Activated CD8-positive, alpha-beta memory T cell treated with anti-CD3 and anti-CD28 coated beads, Interleukin-2, amount 50 U/mL, for 24 hours (primary cell): ENCODE measurements around the gene IER2.
"Not testable (repeated sequence)": the region's sequence is repeated elsewhere in the genome, so short reads cannot be mapped to it uniquely, and the experiment has no call there.

Experiments
- DNase-seq: peaks from one replicate; pipeline ENCODE4 v3.0.0-alpha.2; 2020; ENCODE audit errors: extremely low read depth

The IER2 gene

DNA sequence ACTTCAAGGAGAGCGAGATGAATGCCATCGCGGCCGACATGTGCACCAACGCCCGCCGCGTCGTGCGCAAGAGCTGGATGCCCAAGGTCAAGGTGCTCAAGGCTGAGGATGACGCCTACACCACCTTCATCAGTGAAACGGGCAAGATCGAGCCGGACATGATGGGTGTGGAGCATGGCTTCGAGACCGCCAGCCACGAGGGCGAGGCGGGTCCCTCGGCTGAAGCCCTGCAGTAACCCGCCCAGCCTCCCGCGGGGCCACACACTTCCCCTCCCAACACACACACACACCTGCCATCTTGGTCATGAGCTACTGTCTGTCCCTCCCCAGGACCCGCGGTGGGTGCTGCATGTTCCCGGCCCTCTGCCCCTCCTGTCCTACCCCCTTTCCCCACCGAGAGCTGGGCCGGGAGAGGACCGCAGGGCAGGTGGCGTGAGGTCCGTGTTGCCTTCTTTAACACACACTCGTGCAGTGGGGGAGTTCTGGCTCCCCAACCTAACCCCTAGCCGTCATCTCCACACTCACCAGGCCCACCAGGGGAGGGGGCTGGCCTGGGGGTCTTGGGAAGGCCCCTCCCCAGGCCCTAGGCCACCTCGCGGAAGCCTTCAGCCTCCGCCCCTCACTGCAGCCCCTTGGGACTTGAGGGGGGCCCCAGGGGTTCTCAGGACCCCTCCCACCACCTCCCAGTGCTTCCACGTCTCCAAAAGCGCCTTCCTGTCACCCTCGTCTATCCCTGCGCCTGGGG is 11.9 kb upstream of the IER2 start:
- DNase-seq = no peak

DNA sequence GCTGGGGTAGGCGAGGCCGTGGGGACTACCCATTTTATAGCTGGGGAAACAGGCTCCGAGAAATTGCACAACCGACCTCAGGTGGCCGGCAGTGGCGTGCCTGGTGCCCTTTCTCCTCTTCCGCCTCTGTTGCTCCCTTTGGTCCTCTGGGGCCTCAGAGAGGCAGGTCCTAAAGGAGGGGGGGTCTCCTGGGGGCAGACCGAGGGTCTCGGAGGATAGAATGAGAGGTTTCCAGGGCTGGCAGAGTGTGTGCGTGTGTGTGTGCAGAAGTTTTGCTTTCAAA is 11.4 kb upstream of the IER2 start:
- no peak for DNase-seq

DNA sequence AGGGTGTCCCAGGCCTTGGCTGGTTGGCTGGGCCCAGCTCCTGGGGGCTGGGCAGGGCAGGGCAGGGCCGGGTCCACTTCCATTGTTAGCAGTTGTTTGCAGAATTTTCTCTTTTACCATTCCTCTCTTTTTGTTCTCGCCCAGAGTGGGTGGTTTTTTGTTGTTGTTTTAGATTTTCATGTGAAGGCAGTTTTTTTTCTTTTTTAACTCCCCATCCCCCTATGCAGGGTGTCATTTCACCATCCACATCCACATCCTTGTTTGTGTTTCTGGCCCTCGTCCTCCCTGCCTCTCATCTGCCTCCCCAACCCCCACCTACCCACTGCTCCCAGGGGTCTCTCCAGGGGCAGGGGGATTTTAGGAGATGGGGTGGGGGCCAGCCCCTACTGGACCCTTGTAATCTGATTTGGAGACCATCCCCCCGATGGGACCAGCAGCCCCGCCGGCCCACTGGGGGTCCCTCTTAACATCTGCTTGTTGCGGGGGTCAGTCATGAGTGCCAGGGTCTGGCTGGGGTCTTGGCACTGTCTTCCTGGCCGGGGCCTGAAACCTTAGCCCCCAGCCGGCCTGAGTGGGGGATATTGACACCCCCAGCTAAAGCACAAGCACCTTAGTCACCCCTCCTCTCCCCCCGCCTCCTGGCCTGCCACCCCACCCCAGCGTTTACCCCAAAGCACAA is 10.4 kb upstream of the IER2 start:
- DNase-seq = no peak

DNA sequence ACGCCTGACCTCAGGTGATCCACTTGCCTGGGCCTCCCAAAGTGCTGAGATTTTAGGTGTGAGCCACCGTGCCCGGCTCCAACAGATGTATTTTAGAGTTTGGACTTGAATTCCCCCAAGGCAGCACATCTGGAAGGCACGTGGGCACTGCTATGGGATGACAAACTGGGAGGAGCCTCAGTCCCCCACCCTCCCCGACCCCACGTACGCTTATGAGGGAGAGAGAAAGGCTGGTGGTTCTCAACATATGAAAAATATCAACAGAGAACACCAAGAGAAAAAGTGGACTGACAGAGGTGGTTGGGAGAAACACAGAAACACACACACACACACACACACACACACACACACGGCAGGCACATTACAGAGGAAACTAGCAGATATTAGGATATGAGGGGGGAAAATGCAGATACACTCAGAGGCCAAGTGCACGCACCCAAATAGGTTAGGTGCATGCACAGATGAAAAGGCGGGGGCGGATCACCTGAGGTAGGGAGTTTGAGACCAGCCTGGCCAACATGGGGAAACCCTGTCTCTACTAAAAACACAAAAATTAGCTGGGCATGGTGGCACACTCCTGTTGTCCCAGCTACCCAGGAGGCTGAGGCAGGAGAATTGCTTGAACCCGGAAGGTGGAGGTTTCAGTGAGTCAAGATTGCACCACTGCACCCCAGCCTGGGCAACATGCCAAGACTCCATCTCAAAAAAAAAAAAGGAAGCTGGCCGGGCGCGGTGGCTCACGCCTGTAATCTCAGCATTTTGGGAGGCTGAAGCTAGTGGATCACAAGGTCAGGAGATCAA is 3.2 kb upstream of the IER2 start:
- DNase-seq = no peak

DNA sequence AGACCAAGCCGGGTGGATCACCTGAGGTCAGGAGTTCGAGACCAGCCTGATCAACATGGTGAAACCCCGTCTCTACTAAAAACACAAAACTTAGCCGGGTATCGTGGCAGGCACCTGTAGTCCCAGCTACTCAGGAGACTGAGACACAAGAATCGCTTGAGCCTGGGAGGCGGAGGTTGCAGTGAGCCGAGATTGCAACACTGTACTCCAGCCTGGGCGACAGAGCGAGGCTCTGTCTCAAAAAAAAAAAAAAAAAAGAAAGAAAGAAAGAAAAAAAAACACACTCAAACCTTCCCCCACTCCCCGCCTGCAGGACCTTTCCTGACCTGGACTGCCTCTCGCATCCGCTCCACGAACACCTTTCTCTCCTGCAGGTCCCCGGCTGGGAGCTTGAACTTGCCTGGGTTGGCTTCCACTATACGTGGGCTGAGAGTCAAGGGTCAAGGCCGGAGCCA is 1.0 kb upstream of the IER2 start:
- DNase-seq = not testable (repeated sequence)

DNA sequence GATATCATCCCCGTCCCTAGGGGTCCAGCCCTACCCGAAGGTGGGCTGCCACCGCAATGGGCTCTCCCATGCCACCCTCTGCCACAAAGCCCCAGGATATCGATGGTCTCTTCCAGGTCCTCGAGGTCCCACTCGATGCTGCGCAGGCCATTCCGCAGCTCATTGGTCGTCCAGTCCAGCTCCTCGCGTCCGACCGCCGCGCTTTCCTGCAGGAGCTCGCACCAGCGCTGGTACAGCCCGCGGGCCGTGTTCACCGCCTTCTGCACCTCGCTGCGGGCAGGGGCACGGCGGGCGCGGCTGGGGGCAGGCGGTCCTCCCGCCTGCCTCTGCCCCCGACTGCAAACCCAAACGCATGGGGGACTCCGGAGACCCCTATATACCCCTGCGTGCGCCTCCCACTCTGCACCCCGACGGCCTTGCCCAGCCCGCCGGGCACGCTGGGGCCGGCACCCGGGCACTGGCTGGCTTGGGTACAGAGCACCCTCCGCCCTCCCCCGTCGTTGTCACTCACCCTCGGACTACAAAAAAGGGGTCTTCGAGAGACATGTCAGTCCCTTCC is 504 bp upstream of the IER2 start:
- no peak for DNase-seq

DNA sequence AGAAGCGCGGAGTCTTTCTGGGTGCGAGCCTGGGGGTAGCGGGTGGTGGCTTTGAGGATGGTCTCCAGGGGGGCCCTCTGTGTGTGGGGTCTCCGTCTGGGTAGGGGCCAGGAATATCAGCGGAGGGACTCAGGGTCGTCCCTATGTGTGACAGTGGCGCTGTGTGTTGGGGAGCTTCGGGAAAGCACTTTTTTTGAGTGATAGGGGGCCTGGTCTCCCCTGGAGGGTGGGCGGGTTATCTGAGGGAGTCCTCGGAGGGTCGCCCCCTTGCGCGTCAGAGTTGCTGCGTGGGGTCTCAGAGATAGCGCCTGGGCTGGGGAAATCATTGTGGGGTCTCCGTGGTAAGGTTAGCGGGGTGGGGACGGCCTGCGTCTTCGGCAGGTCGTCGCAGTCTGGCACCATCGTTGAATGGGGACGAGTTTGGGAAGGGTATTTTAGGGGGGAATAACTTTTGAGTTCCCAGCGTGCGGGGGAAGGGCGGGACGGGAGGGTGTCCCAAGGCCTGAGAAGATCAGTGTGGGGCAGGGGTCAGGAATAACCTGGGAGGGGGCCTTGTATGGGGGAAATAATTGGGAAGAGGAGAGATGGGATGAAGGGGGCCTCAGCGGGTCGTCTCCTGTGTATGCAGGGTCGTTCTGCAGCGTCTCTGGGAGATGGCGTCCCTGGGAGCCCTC is 857 bp downstream of the IER2 start:
- no peak for DNase-seq

DNA sequence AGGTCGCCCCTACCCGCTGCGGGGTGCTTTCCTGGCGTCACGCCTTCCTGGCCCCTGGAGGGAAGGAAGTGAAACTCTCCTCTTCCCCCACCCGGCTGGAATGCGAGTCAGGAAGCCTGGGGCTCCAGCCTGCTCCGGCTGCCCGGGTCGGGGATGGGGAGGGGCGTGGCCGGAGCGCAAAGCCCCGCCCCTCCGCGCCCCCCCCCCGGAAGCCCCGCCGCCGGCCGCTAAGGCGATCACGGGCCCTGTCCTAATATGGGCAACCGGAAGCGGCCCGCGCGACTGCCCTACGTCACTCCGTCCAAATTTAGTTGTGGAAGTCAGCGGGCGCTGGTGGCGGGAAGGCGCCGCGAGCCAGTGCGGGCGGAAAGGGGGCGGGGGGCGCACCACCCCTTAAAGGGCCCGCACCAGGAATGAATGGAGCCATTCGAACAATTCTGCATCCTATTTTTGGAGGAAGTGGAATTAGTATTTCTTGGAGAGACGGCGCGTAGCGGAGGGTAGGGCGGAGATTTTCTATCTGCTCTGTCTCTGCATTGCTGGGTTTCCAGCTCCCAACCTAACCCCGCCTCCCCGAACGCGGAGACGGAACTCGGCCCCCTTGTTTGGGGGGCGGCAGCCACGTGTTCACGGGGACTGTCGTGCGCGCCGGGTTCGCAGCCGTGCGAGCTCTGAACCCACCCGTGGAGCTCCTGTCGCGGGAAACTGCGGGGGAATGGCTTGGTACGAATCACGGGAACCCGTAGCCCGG is 1.6 kb downstream of the IER2 start:
- peak; percentile 87 for DNase-seq

DNA sequence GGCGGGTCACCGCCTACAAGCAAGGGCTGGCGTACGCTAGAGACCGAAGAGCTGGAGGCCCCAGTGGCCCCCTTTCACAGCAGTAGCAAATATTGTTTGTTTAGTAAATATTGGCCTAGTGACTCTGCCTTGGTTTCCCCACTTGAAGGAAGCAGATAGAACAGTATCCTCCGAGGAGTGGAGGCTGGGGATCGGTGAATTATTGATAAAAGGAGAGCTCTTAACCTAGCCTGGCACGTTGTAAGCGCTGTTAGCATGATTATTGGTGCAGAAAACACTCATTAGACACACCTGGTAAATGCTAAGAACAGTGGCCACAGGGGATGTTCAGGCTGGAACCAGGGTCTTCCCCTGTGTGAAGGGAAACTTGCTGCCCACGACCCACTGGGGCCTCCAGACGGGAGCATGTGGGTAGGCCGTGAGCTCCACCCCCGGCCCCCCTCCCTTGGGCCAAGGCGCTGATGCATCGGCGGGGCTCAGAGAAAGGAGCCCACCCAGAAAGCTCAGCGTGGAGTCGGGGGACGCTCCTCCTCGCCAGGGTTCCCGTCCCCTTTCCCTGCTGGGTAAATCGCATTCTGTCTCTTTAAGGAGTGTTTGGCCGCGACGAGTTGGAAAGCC is 2.3 kb downstream of the IER2 start:
- DNase-seq = no peak

DNA sequence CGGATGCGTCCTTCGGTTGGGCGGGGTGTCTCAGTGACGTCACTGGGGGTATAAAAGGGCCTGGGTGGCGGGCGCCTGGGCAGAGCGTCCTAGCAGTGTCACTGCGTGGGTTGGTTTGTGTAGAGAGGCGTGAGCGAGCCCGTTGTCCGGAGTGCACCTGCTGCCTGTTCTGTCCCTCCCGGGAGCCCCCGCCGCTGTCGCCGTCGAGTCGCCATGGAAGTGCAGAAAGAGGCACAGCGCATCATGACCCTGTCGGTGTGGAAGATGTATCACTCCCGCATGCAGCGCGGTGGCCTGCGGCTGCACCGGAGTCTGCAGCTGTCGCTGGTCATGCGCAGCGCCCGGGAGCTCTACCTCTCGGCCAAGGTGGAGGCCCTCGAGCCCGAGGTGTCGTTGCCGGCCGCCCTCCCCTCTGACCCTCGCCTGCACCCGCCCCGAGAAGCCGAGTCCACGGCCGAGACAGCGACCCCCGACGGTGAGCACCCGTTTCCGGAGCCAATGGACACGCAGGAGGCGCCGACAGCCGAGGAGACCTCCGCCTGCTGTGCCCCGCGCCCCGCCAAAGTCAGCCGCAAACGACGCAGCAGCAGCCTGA is 2.9 kb downstream of the IER2 start:
- peak; percentile 93 for DNase-seq

DNA sequence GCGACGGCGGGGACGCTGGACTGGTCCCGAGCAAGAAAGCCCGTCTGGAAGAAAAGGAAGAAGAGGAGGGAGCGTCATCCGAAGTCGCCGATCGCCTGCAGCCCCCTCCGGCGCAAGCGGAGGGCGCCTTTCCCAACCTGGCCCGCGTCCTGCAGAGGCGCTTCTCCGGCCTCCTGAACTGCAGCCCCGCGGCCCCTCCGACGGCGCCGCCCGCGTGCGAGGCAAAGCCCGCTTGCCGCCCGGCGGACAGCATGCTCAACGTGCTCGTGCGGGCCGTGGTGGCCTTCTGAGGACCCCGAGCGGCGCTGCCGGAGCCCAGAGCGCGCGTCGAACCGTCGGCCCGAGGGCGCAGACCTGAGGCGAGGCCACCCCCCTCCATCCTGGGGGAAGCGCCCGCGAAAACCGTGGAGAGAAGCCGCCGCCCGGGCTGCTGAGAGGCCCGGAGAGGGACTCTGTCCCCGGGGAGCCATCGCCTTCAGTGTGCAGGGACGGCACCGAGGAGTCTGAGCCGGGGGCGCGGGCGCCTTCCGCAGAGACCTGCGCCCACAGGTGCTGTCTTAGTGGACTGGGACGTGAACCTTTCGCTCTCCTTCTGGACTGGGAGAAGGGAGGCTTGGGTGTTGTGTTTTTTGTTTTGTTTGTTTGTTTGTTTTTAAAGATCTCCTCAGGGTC is 3.5 kb downstream of the IER2 start:
- DNase-seq = no peak

DNA sequence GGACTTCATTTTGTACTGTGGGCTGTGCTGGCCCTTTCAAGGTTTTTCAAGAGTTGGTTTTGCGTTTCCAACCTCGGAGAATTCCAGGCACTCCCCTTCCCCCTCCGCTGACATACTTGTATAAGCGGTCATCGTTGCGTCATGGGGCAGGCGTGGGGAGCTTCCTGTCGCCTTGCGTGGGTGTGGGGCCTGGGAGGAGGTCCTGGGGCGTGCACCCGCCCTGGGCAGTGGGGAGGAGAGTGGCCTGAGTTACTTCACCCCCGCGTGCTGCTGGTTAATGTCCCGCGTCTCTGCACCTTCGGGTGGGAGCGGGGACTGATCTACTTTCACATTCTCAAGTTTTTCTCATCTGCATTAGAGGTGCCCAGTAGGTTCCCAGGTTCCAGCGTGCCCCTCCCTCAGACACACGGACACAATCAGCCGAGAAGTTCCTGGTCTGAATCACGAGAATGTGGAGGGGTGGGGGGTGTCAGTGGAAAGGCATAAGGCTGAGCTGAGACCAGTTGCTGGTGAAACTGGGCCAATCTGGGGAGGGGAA is 4.1 kb downstream of the IER2 start:
- DNase-seq = no peak

DNA sequence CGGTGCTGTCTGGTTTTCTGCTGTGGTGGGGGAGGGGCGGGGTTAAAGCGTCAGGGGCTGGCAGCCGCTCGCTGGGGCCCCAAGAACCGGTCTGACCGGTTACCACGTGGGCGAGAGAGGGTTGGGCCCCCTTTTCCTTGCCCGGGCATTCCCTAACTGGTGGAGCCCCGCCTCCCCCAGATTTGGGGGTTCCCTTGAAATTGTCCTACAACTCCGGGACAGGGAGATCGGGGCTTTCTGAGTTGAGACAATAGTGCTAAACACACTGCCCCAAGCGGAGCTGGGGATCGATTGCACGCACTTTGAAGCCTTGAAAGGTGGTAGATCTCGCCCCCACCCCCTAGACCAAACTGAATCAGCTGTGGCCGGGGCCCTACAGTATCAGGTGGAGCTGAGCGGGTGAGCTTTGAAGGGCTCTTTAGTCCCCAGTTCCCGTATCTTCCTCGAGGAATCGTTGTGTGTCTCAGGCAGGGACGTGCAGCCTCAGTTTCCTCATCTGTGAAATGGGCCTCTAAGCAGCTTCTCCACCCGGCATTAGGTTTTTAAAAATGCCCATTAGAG is 4.8 kb downstream of the IER2 start:
- no peak for DNase-seq

DNA sequence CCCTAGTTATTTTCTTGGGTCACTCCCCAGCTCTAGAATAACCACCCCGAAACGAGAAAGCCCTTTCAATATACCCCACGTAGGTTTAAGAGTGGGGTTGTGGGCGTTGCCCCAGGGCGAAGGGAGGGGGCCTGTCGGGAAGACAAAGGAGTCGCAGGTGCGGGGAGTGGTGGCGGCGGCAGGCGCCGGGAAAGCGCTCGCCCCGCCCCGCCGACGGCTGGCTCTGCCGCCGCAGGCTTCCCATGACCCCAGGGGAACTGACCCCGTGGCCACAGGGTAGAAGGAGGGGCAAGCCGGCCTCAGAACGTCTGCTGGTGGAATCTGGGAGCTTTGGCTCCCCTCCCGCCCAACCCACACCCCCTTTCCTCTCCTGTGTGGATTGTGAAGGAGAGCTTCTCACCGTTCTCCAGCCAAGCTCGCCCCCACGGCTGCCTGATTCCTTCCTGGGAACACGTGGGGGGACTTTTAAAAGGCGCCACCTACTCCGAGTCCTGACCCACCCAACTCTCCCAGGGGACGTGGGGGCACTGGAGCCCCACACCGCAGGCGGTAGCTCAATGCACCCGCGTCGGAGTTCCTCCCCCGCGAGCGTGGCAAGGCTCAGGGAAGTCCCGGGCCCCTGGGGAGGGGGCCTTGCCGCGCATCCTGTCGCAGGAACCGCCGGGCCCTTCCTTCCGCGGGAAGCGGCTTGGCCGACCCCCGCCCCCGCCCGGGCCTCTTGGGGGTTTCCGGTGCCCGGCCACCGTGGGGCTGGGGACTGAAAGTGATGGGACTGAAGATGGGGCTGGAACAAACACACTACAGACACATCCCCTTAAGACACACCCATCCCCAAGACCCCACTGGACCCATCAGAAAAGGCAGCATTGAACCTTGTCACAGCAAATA is 5.5 kb downstream of the IER2 start:
- DNase-seq = no peak

DNA sequence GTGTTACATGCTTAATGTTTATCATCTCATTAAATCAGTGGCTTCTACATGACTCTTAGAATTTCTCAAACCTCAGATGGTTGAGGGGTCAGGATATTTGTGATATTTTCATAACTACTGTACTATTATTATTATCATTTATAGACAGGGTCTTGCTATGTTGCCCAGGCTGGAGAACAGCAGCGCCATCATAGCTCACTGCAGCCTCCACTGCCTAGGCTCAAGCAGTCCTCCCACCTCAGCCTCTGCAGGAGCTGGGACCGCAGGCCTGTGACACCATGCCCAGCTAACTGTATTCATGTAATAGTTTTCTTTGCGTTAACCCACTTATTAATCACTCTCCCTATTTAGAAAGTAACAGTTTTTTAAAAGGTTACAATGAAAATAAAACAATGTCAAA is 9.5 kb downstream of the IER2 start:
- DNase-seq = no peak

DNA sequence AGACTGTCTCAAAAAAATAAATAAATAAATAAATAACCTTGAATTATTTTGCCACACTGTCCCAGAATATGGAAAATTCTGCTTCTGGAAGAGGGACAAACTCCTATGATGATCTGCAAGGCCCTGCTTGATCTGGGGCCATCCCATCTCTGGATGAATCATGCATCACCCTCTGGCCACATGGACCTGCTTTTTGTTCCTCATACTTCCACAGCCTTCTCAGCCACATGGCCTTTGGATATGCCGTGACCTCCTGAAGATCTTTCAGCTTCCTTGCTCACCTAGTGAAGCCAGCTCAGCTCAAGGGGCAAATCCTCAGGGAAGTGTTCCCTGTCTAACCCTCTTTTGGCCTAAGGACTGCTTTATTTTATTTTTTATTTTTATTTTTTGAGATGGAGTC is 10.3 kb downstream of the IER2 start:
- DNase-seq = no peak

DNA sequence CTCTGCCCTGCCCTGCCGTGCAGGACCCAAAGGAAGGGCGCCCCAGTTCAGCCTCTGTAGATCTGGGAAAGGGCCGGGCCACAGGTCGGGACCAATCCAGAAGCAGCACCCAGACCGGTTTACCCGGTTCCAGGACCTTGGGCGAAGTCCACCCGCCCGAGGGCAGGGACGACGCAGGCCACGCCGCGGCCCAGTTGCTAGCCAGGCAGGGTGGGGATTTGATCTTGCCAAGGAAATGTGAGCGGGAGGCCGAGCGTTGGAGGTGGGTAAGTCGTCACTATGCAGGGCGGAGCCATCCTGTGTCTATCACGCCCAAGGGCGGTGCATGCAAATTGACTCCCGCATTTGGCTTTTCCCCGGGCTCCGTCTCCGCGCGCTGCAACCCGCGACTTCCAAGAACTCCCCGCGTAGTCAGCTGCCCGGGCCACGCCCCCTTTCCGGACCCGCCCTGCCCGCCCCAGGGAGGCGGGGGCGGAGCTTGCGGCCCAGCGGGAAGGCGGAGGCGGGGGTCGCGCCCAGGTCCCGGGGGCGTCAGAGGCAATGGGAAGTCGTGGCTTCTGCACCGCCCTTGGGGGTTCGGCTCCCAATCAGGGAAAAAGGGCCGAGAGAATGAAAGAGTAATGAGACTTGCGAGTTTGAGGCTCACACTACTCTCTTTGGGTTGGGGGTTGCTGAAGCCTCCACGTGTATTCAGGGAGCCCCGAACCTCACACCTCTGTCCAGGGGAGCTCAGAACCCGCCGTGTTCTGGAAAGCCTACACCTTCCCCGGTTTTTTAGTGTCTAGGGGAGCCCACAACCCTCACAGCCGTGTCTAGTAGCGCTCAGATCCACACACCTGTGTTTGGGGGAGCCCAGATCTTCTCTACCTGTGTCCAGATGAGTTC is 12.8 kb downstream of the IER2 start:
- DNase-seq = peak; percentile 78
